HG03175 (cell line): ENCODE measurements around the gene SPATA20.

Experiments
- ATAC-seq: cut with Tn5 transposase; IDR thresholded peaks from one replicate; pipeline ENCODE4 v1.9.1; 2021; ENCODE audit warnings: mild to moderate bottlenecking, moderate library complexity; ENCODE audit not compliant: unreplicated experiment

SPATA20 gene

GRCh38 chr17:50538549-50539410 is 8.2 kb upstream of the SPATA20 start:
- ATAC-seq: no peak

GRCh38 chr17:50539762-50540559 is 7.0 kb upstream of the SPATA20 start:
- ATAC-seq: no peak

- ATAC-seq: no peak
Observed at GRCh38 chr17:50540560-50541401, 6.2 kb upstream of the SPATA20 start.

- ATAC-seq: no peak
Observed at GRCh38 chr17:50541402-50541715, 5.6 kb upstream of the SPATA20 start.

GRCh38 chr17:50541716-50542688 is 5.0 kb upstream of the SPATA20 start:
- peak; percentile 77 for ATAC-seq

GRCh38 chr17:50542795-50543774 is 3.9 kb upstream of the SPATA20 start:
- ATAC-seq: no peak

- ATAC-seq: no peak
Observed at GRCh38 chr17:50544516-50544915, 2.5 kb upstream of the SPATA20 start.

GRCh38 chr17:50545311-50545710 is 1.7 kb upstream of the SPATA20 start:
- ATAC-seq: no peak

GRCh38 chr17:50546701-50547034 is 306 bp upstream of the SPATA20 start:
- no peak for ATAC-seq

- no peak for ATAC-seq
Observed at GRCh38 chr17:50547736-50548083, 736 bp downstream of the SPATA20 start.

- ATAC-seq: no peak
Observed at GRCh38 chr17:50548831-50549230, 1.9 kb downstream of the SPATA20 start.

GRCh38 chr17:50549256-50549941 is 2.4 kb downstream of the SPATA20 start:
- ATAC-seq: no peak

GRCh38 chr17:50549969-50550368 is 3.0 kb downstream of the SPATA20 start:
- no peak for ATAC-seq

- ATAC-seq: no peak
Observed at GRCh38 chr17:50550661-50551432, 3.9 kb downstream of the SPATA20 start.

GRCh38 chr17:50551433-50551815 is 4.5 kb downstream of the SPATA20 start:
- ATAC-seq: no peak

- no peak for ATAC-seq
Observed at GRCh38 chr17:50551884-50552283, 4.9 kb downstream of the SPATA20 start.

- no peak for ATAC-seq
Observed at GRCh38 chr17:50554201-50554600, 7.2 kb downstream of the SPATA20 start.

GRCh38 chr17:50556803-50557202 is 9.8 kb downstream of the SPATA20 start:
- ATAC-seq: no peak
